Peyer's patch (tissue), 4 donors: Measurements from ENCODE around the gene NAP1L4.

Source experiments
- POLR2A ChIP-seq, 2 donors: fragments of 450-650 bp; IDR thresholded peaks; one replicate each; pipeline ENCODE4 v1.5.1; 2017; ENCODE audit warnings: antibody characterized with exemption in 2 of 2, mild to moderate bottlenecking in 2 of 2, moderate library complexity in 2 of 2
- TF ChIP-seq, protein P1 (sequence below), 6 experiments: fragments of 450-650 bp in 4 of 6; fragments of 200-600 bp in 2 of 6; sonication (generic) in 1 of 6; IDR thresholded peaks; one replicate each; pipeline ENCODE4 v1.5.1; 2017 to 2019; ENCODE audit warnings: antibody characterized with exemption in 6 of 6, mild to moderate bottlenecking in 3 of 6, moderate library complexity in 1 of 6

DNA sequence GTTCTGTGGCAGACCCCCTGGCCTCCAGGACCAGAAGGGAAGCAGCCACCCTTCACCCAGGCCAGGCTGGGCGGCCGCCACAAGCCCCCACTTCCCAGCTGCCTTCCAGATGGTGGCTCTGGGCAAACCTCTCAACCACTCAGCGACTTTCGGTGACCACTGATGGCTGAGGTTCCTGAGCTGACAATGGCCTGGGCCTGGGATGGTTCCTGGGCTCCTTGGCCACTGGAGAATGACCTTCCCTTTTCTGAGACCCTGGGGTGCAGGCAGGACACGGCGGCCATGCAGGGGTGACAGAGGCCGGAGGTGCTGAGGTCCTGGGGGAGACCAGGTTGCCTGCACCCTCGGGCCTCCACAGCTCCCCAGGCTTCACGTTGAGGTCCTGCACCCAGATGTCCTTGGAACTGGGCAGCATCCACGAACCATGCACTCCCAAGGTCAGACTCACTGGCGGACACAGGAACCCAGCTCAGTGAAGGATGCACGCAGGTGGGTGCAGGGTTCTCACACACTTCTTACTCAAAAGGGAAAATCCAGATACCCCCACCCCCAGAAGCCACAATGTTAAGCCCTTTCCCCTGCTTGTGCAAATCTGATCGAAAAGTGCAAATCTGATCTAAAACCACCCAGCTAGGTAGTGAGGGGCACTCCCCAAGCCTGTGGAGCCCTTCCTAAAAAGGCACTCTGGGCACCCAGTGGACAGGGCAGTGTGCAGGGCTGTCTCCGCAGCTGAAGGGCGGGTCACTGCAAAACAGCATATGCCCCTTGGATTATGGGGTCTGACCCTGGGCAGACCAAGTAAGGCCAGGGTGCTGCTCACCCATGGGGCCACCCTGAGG lies 49.0 kb downstream of the NAP1L4 start:
- TF ChIP-seq, protein P1, sequence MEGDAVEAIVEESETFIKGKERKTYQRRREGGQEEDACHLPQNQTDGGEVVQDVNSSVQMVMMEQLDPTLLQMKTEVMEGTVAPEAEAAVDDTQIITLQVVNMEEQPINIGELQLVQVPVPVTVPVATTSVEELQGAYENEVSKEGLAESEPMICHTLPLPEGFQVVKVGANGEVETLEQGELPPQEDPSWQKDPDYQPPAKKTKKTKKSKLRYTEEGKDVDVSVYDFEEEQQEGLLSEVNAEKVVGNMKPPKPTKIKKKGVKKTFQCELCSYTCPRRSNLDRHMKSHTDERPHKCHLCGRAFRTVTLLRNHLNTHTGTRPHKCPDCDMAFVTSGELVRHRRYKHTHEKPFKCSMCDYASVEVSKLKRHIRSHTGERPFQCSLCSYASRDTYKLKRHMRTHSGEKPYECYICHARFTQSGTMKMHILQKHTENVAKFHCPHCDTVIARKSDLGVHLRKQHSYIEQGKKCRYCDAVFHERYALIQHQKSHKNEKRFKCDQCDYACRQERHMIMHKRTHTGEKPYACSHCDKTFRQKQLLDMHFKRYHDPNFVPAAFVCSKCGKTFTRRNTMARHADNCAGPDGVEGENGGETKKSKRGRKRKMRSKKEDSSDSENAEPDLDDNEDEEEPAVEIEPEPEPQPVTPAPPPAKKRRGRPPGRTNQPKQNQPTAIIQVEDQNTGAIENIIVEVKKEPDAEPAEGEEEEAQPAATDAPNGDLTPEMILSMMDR (IDR thresholded peaks at IDR 0.05), result no peak
- TF ChIP-seq POLR2A (IDR thresholded peaks at IDR 0.05), result no peak
